PC-9 (cell line): ENCODE results near the gene SKI. TPM values are rescaled to one million over a fixed set of nuclear protein-coding genes. Genes with fewer than 3 reads are reported as not detected.

Experiments
- BruUV-seq: library from RNA; stranded (reverse); fragments of 400-500 nt; replicated peaks from 2 replicates; lab custom pipeline; 2021; lab: Mats Ljungman, UMichigan
- CTCF ChIA-PET: fragments of 300-600 bp; sonication (Branson Sonifier 250); formaldehyde crosslinking; loops from one replicate; lab custom pipeline; 2022; ENCODE audit warnings: antibody characterized with exemption; lab: Charles Lee
- POLR2A ChIA-PET: fragments of 300-600 bp; sonication (Branson Sonifier 250); formaldehyde crosslinking; loops from one replicate; lab custom pipeline; 2022; ENCODE audit warnings: antibody characterized with exemption; ENCODE audit not compliant: unreplicated experiment; lab: Charles Lee
- DNase-seq, 2 experiments: peaks; one replicate each; pipeline versions ENCODE4 v3.0.0 to v3.0.0-alpha.2; 2015 to 2022; ENCODE audit warnings: mixed read lengths in 1 of 2
- H2AFZ ChIP-seq: fragments of 200-600 bp; sonication (generic); 2 replicates; pipeline ENCODE4 v1.8.1; 2017; ENCODE audit warnings: antibody characterized with exemption
- H3F3A ChIP-seq: fragments of 200-600 bp; sonication (generic); 2 replicates; pipeline ENCODE4 v1.8.1; 2017; ENCODE audit warnings: antibody characterized with exemption, mild to moderate bottlenecking, low read depth; ENCODE audit not compliant: insufficient read depth
- H3K27ac ChIP-seq: fragments of 200-600 bp; sonication (generic); 2 replicates; pipeline ENCODE4 v1.6.1; 2016; ENCODE audit warnings: mixed run types
- H3K27me3 ChIP-seq: fragments of 200-600 bp; sonication (generic); 2 replicates; pipeline ENCODE4 v1.6.1; 2016; ENCODE audit warnings: low read depth, mixed run types; ENCODE audit not compliant: insufficient read depth
- H3K36me3 ChIP-seq: fragments of 200-600 bp; sonication (generic); 2 replicates; pipeline ENCODE4 v1.6.1; 2016; ENCODE audit warnings: low read depth, mixed run types
- H3K4me1 ChIP-seq: fragments of 200-600 bp; sonication (generic); replicated peaks from 2 replicates; pipeline ENCODE4 v1.6.1; 2016; ENCODE audit warnings: mixed run types; ENCODE audit not compliant: insufficient read depth
- H3K4me2 ChIP-seq: fragments of 200-600 bp; sonication (generic); 2 replicates; pipeline ENCODE4 v1.6.1; 2017; ENCODE audit warnings: mixed run types
- H3K4me3 ChIP-seq: fragments of 200-600 bp; sonication (generic); 2 replicates; pipeline ENCODE4 v1.6.1; 2016; ENCODE audit warnings: mixed run types
- H3K79me2 ChIP-seq: fragments of 200-600 bp; sonication (generic); 2 replicates; pipeline ENCODE4 v1.6.1; 2017; ENCODE audit warnings: low read depth, mixed run types
- H3K9me2 ChIP-seq: fragments of 200-600 bp; sonication (generic); 2 replicates; pipeline ENCODE4 v1.8.1; 2017; ENCODE audit warnings: mild to moderate bottlenecking; ENCODE audit not compliant: insufficient read depth
- H3K9me3 ChIP-seq: fragments of 200-600 bp; sonication (generic); 2 replicates; pipeline ENCODE4 v1.8.1; 2016; ENCODE audit warnings: low read depth; ENCODE audit not compliant: insufficient read depth
- H4K20me1 ChIP-seq: fragments of 200-600 bp; sonication (generic); 2 replicates; pipeline ENCODE4 v1.8.1; 2017; ENCODE audit not compliant: insufficient read depth
- CTCF ChIP-seq: fragments of 200-600 bp; sonication (generic); conservative IDR thresholded peaks from 2 replicates; pipeline ENCODE4 v1.6.1; 2017; ENCODE audit warnings: mixed run types, antibody characterized with exemption, mild to moderate bottlenecking, moderate library complexity
- EZH2 ChIP-seq: fragments of 200-600 bp; sonication (generic); IDR thresholded peaks from 2 replicates; pipeline ENCODE4 v1.8.0; 2017; ENCODE audit warnings: antibody characterized with exemption, low read depth
- intact Hi-C: fragments of 100-400 bp; cut with micrococcal nuclease; formaldehyde crosslinking; loops from one replicate; pipeline ENCODE4 v1.10.0; 2022; ENCODE audit not compliant: unreplicated experiment
- total RNA-seq: library from RNA; stranded (reverse); gene quantifications from 2 replicates; pipeline ENCODE4 v1.2.3, GENCODE V29; 2021

Gene SKI
- total RNA-seq, 1 experiment from 2014 or later = 36.2 TPM

- no peak for DNase-seq
- Histone ChIP-seq H3K4me3 (no peak overlapping the region), H2AFZ (no peak overlapping the region), H3K4me1 (no peaks in the 10 kb centered on the region), H3K27ac (no peak overlapping the region), H3K27me3 (no peaks in the 10 kb centered on the region), H3F3A (peaks cover 7% of the 10 kb centered on the region; the same call in 1 of the 2 replicates), H3K9me3 (no peaks in the 10 kb centered on the region), H3K4me2 (no peak overlapping the region), H3K9me2 (no peaks in the 10 kb centered on the region), H3K36me3 (no peaks in the 10 kb centered on the region), H3K79me2 (peaks cover 34% of the 10 kb centered on the region), H4K20me1 (peaks cover 42% of the 10 kb centered on the region)
- ChIA-PET CTCF (no interaction called here), POLR2A (no interaction called here)
- intact Hi-C loops = no loop called here
- no peak for TF ChIP-seq EZH2
- no peak for TF ChIP-seq CTCF
- no TSS peak for BruUV-seq
Observed at GRCh38 chr1:2282556-2283270, 54.6 kb downstream of the SKI start.

- H3K4me3 ChIP-seq = no peak overlapping the region
- H2AFZ ChIP-seq = no peak overlapping the region
- no peaks in the 10 kb centered on the region for H3K36me3 ChIP-seq
- DNase-seq = no peak
- no TSS peak for BruUV-seq
- no peaks in the 10 kb centered on the region for H3K9me3 ChIP-seq
- no peaks in the 10 kb centered on the region for H3K4me1 ChIP-seq
- peaks cover 35% of the 10 kb centered on the region; the same call in 1 of the 2 replicates for H3K79me2 ChIP-seq
- H4K20me1 ChIP-seq = peaks cover 43% of the 10 kb centered on the region
- no peak overlapping the region for H3K4me2 ChIP-seq
- TF ChIP-seq EZH2 = no peak
- TF ChIP-seq CTCF = no peak
- ChIA-PET POLR2A (no interaction called here), CTCF (no interaction called here)
- intact Hi-C loops = no loop called here
- peaks cover 13% of the 10 kb centered on the region; the same call in 1 of the 2 replicates for H3F3A ChIP-seq
- no peaks in the 10 kb centered on the region for H3K9me2 ChIP-seq
- H3K27ac ChIP-seq = no peak overlapping the region
- H3K27me3 ChIP-seq = no peaks in the 10 kb centered on the region
Observed at GRCh38 chr1:2283371-2283990, 55.4 kb downstream of the SKI start.

- Histone ChIP-seq H3K9me3 (no peaks in the 10 kb centered on the region), H3F3A (peaks cover 13% of the 10 kb centered on the region; the same call in 1 of the 2 replicates), H3K27ac (no peak overlapping the region), H3K4me3 (no peak overlapping the region), H3K79me2 (peaks cover 42% of the 10 kb centered on the region; the same call in 1 of the 2 replicates), H3K4me1 (peaks cover 5% of the 10 kb centered on the region), H3K9me2 (no peaks in the 10 kb centered on the region), H4K20me1 (peaks cover 51% of the 10 kb centered on the region), H3K27me3 (no peaks in the 10 kb centered on the region), H2AFZ (no peak overlapping the region), H3K36me3 (no peaks in the 10 kb centered on the region), H3K4me2 (no peak overlapping the region)
- CTCF ChIA-PET = no interaction called here
- no peak for TF ChIP-seq CTCF
- TF ChIP-seq EZH2 = no peak
- intact Hi-C loops = no loop called here
- BruUV-seq = no TSS peak
- POLR2A ChIA-PET = no interaction called here
- no peak for DNase-seq
Observed at GRCh38 chr1:2283991-2284895, 56.1 kb downstream of the SKI start.
